GM12873 (cell line): ENCODE results near the gene MORN1.

ENCODE experiments used
- CTCF ChIP-seq: IDR thresholded peaks from 2 replicates; pipeline ENCODE4 v1.5.1; 2012; ENCODE audit warnings: low read depth, mild to moderate bottlenecking, moderate library complexity, low read length, control low read depth; ENCODE audit not compliant: insufficient read depth; ENCODE audit errors: missing control alignments

Gene MORN1

GRCh38 chr1:2435091-2435490, 43.7 kb upstream of the MORN1 start:
- TF ChIP-seq CTCF = no peak

- TF ChIP-seq CTCF = no peak
Observed at GRCh38 chr1:2433936-2434655, 42.7 kb upstream of the MORN1 start.

GRCh38 chr1:2433196-2433595, 41.8 kb upstream of the MORN1 start:
- TF ChIP-seq CTCF = no peak

GRCh38 chr1:2432441-2432844, 41.1 kb upstream of the MORN1 start:
- TF ChIP-seq CTCF = no peak

- TF ChIP-seq CTCF = no peak
Observed at GRCh38 chr1:2431518-2431917, 40.2 kb upstream of the MORN1 start.

- TF ChIP-seq CTCF = no peak
Observed at GRCh38 chr1:2431103-2431502, 39.7 kb upstream of the MORN1 start.

GRCh38 chr1:2430592-2430973, 39.2 kb upstream of the MORN1 start:
- no peak for TF ChIP-seq CTCF
